Loucy (cell line): ENCODE results near the gene LAMA5.
A peak's percentile ranks its signal among the peaks of the same experiment; 100 is the strongest.

Experiments
- H2AFZ ChIP-seq: fragments of 200-600 bp; sonication (generic); 2 replicates; pipeline ENCODE4 v1.6.0; 2016; ENCODE audit warnings: antibody characterized with exemption, mild to moderate bottlenecking, low read length, moderate library complexity
- H3F3A ChIP-seq: fragments of 200-600 bp; 2 replicates; pipeline ENCODE4 v1.6.0; 2016; ENCODE audit warnings: antibody characterized with exemption, low read depth, mild to moderate bottlenecking
- H3K27me3 ChIP-seq: fragments of 200-600 bp; sonication (generic); 2 replicates; pipeline ENCODE4 v1.6.1; 2014; ENCODE audit warnings: low read length, mild to moderate bottlenecking; ENCODE audit not compliant: insufficient read depth, poor library complexity, severe bottlenecking
- H3K36me3 ChIP-seq: fragments of 200-600 bp; sonication (generic); 2 replicates; pipeline ENCODE4 v1.6.1; 2016; ENCODE audit warnings: low read length; ENCODE audit not compliant: insufficient read depth
- H3K4me1 ChIP-seq: fragments of 200-600 bp; sonication (generic); 2 replicates; pipeline ENCODE4 v1.5.1; 2014; ENCODE audit warnings: low read length, mild to moderate bottlenecking; ENCODE audit not compliant: insufficient read depth, poor library complexity, severe bottlenecking
- H3K4me2 ChIP-seq: fragments of 200-600 bp; sonication (generic); 2 replicates; pipeline ENCODE4 v1.6.0; 2014; ENCODE audit warnings: antibody characterized with exemption, low read length, low read depth, mild to moderate bottlenecking; ENCODE audit not compliant: poor library complexity, severe bottlenecking
- H3K4me3 ChIP-seq: fragments of 200-600 bp; sonication (generic); 2 replicates; pipeline ENCODE4 v1.5.1; 2014; ENCODE audit warnings: low read length, mild to moderate bottlenecking, mixed read lengths; ENCODE audit not compliant: poor library complexity, severe bottlenecking
- H3K79me2 ChIP-seq: fragments of 200-600 bp; sonication (generic); 2 replicates; pipeline ENCODE4 v1.6.1; 2014; ENCODE audit warnings: low read length; ENCODE audit not compliant: insufficient read depth
- H3K9ac ChIP-seq: fragments of 200-600 bp; sonication (generic); 2 replicates; pipeline ENCODE4 v1.6.0; 2014; ENCODE audit warnings: mild to moderate bottlenecking, low read depth, low read length, moderate library complexity; ENCODE audit not compliant: poor library complexity, severe bottlenecking
- H3K9me2 ChIP-seq: fragments of 200-600 bp; sonication (generic); replicated peaks from 2 replicates; pipeline ENCODE4 v1.6.1; 2016; ENCODE audit warnings: low read depth, low read length, mixed read lengths
- H3K9me3 ChIP-seq: fragments of 200-600 bp; sonication (generic); 2 replicates; pipeline ENCODE4 v1.6.1; 2014; ENCODE audit warnings: mild to moderate bottlenecking, antibody characterized with exemption, low read length, low read depth; ENCODE audit not compliant: insufficient read depth
- H4K20me1 ChIP-seq: fragments of 200-600 bp; sonication (generic); 2 replicates; pipeline ENCODE4 v1.6.0; 2014; ENCODE audit warnings: antibody characterized with exemption, low read length, mild to moderate bottlenecking; ENCODE audit not compliant: insufficient read depth, poor library complexity, severe bottlenecking
- CTCF ChIP-seq: fragments of 200-600 bp; sonication (generic); conservative IDR thresholded peaks from 2 replicates; pipeline ENCODE4 v1.5.1; 2014; ENCODE audit warnings: mild to moderate bottlenecking, antibody characterized with exemption, low read length
- EZH2phosphoT487 ChIP-seq: fragments of 200-600 bp; IDR thresholded peaks from 2 replicates; pipeline ENCODE4 v1.6.1; 2018; ENCODE audit warnings: antibody characterized with exemption, mild to moderate bottlenecking, moderate library complexity, borderline replicate concordance

Gene LAMA5

DNA sequence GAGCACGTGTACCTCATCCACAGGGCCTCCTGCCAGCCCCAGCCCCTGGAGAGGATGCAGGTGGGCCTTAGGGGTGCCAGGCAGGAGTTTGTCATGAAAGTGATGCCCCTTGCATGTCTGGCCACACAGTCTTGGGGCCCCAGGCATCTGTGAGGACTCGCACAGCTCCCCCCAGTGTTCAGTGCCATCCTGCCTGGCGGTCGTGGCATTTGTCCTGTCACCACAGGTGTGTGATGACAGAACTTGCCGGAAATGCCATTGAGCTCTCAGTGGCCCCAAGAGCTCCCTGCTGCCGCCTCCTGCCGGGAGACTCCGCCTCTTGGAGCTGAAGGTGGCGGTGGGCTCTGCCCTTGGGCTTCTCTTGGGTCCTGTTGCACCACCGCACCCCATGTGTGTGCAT, 94.9 kb downstream of the LAMA5 start:
- Histone ChIP-seq H4K20me1 (no peaks in the 10 kb centered on the region), H3K9ac (no peak overlapping the region), H3F3A (no peaks in the 10 kb centered on the region), H2AFZ (no peak overlapping the region), H3K9me3 (no peaks in the 10 kb centered on the region), H3K4me3 (no peak overlapping the region), H3K27me3 (no peaks in the 10 kb centered on the region), H3K4me1 (no peaks in the 10 kb centered on the region), H3K36me3 (peaks cover 65% of the 10 kb centered on the region; the same call in 1 of the 2 replicates), H3K4me2 (no peak overlapping the region), H3K79me2 (no peaks in the 10 kb centered on the region), H3K9me2 (no peaks in the 10 kb centered on the region)
- TF ChIP-seq EZH2phosphoT487 (no peak), CTCF (peak; percentile 33; the same call in 1 of the 2 replicates)

- no peaks in the 10 kb centered on the region for H3F3A ChIP-seq
- no peak overlapping the region for H3K4me2 ChIP-seq
- H3K4me1 ChIP-seq, result no peaks in the 10 kb centered on the region
- H3K9ac ChIP-seq, result no peak overlapping the region
- TF ChIP-seq CTCF (no peak), EZH2phosphoT487 (no peak)
- H4K20me1 ChIP-seq, result no peaks in the 10 kb centered on the region
- H3K9me2 ChIP-seq, result no peaks in the 10 kb centered on the region
- no peak overlapping the region for H2AFZ ChIP-seq
- H3K27me3 ChIP-seq, result no peaks in the 10 kb centered on the region
- peaks cover 70% of the 10 kb centered on the region for H3K36me3 ChIP-seq
- H3K9me3 ChIP-seq, result no peaks in the 10 kb centered on the region
- H3K4me3 ChIP-seq, result no peak overlapping the region
- H3K79me2 ChIP-seq, result no peaks in the 10 kb centered on the region
Measured at GRCh38 chr20:62269871-62270270, 97.2 kb downstream of the LAMA5 start.

DNA sequence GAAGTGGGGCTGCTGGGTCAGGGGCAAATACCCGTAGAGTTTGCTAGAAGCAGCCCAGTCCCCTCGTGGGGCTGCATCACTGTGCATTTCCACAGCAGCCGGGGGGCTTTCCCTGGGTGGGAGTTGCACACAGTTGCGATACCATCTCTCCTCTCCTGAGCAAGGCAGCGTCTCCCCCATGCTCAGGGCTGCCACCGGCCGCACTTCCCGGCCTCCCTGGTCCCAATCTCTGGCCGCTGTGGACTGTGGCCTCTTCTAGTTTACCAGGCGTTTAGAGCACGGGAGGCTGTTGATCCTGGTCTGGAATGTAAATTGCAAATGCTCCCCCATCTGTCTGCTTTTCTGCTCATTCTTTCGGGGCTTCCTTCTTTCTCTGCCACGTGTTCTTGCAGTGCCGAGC, 97.7 kb downstream of the LAMA5 start:
- Histone ChIP-seq H3F3A (no peaks in the 10 kb centered on the region), H3K27me3 (no peaks in the 10 kb centered on the region), H3K4me1 (no peaks in the 10 kb centered on the region), H3K9me2 (no peaks in the 10 kb centered on the region), H3K9me3 (no peaks in the 10 kb centered on the region), H3K79me2 (no peaks in the 10 kb centered on the region), H2AFZ (no peak overlapping the region), H4K20me1 (no peaks in the 10 kb centered on the region), H3K9ac (no peak overlapping the region), H3K36me3 (peaks cover 71% of the 10 kb centered on the region), H3K4me2 (no peak overlapping the region), H3K4me3 (no peak overlapping the region)
- no peak for TF ChIP-seq CTCF
- TF ChIP-seq EZH2phosphoT487, result no peak
